Measurements from ENCODE around the gene S100A9.

Gene S100A9

GRCh38 chr1:153407274-153407673 lies 49.6 kb downstream of the S100A9 start:
- DNase-seq (ENCODE audit: low spot score), result peak; percentile 25
